H1 (cell line): ENCODE results near the gene MMP13.
A peak's percentile ranks its signal among the peaks of the same experiment; 100 is the strongest.

Experiments
- EP300 ChIP-seq, 2 experiments: IDR thresholded peaks; 1 replicate in 1 of 2; 2 replicates in 1 of 2; pipeline ENCODE4 v1.6.1; 2011 to 2012; ENCODE audit warnings: low read depth in 2 of 2, low read length in 2 of 2, mild to moderate bottlenecking in 2 of 2, borderline replicate concordance in 1 of 2, inconsistent platforms in 1 of 2, moderate library complexity in 1 of 2
- TF ChIP-seq, protein P1 (sequence below), 3 experiments: IDR thresholded peaks; 1 replicate in 2 of 3; 2 replicates in 1 of 3; pipeline versions ENCODE4 v1.5.1 to v1.6.1; 2011; ENCODE audit warnings: low read length in 3 of 3, mild to moderate bottlenecking in 3 of 3, inconsistent platforms in 2 of 3, low read depth in 1 of 3, moderate library complexity in 1 of 3; ENCODE audit not compliant: insufficient read depth in 1 of 3; ENCODE audit errors: control extremely low read depth in 1 of 3
- TF ChIP-seq, protein P2 (sequence below): IDR thresholded peaks from 2 replicates; pipeline ENCODE4 v1.6.1; 2012; ENCODE audit warnings: inconsistent platforms

DNA sequence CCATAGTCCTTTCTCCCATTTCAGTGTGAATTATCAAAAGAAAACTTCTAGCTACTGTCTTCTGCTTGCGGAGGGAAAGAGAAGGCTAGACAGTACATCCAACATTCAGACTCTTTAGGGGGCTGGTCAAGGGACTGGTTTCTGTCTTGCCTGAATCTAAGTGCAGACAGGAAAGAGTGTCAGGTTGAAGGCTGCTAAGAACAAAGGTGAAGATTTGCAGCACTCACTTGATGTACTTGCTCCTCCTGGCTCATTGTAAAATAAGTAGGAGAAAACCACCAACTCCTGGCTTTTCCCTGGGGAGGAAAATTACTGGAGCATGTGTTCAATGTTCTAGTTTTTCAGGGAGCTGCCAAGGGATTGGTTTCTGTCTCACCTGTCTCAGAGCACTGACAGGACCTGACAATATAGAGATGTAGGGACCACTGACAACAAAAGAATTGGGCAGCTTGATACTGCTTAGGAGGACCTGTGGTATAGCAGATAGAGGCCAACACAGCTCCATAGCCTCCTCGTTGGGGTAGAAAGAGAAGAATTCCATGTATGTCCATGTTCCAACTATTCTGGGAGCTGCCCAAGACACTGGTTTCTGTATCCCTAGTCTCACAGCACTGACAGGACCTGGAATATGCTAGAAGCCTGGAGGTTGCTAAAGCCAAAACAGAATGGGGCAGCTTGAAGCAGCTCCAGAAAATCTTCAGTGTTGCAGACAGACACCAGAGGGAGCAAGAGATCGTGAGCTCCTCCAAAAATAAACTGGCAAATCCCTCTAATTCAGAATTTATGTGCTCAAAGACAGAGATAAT lies 41.1 kb downstream of the MMP13 start:
- TF ChIP-seq, protein P1, sequence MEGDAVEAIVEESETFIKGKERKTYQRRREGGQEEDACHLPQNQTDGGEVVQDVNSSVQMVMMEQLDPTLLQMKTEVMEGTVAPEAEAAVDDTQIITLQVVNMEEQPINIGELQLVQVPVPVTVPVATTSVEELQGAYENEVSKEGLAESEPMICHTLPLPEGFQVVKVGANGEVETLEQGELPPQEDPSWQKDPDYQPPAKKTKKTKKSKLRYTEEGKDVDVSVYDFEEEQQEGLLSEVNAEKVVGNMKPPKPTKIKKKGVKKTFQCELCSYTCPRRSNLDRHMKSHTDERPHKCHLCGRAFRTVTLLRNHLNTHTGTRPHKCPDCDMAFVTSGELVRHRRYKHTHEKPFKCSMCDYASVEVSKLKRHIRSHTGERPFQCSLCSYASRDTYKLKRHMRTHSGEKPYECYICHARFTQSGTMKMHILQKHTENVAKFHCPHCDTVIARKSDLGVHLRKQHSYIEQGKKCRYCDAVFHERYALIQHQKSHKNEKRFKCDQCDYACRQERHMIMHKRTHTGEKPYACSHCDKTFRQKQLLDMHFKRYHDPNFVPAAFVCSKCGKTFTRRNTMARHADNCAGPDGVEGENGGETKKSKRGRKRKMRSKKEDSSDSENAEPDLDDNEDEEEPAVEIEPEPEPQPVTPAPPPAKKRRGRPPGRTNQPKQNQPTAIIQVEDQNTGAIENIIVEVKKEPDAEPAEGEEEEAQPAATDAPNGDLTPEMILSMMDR (IDR thresholded peaks at IDR 0.05; ENCODE audit: control extremely low read depth in 1 of 3, insufficient read depth in 1 of 3, low read depth in 1 of 3, low read length in 3 of 3) = peak; percentile 15 to 74 (median 71)
- TF ChIP-seq, protein P2, sequence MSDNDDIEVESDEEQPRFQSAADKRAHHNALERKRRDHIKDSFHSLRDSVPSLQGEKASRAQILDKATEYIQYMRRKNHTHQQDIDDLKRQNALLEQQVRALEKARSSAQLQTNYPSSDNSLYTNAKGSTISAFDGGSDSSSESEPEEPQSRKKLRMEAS = no peak
- no peak for TF ChIP-seq EP300 (IDR thresholded peaks at IDR 0.05; ENCODE audit: borderline replicate concordance in 1 of 2, low read depth in 2 of 2, low read length in 2 of 2)
